HG02981 (cell line): ENCODE data around the gene R3HDM2.

Source experiments
- ATAC-seq: cut with Tn5 transposase; IDR thresholded peaks from one replicate; pipeline ENCODE4 v1.9.1; 2021; ENCODE audit warnings: mild to moderate bottlenecking, moderate library complexity; ENCODE audit not compliant: unreplicated experiment

The R3HDM2 gene

DNA sequence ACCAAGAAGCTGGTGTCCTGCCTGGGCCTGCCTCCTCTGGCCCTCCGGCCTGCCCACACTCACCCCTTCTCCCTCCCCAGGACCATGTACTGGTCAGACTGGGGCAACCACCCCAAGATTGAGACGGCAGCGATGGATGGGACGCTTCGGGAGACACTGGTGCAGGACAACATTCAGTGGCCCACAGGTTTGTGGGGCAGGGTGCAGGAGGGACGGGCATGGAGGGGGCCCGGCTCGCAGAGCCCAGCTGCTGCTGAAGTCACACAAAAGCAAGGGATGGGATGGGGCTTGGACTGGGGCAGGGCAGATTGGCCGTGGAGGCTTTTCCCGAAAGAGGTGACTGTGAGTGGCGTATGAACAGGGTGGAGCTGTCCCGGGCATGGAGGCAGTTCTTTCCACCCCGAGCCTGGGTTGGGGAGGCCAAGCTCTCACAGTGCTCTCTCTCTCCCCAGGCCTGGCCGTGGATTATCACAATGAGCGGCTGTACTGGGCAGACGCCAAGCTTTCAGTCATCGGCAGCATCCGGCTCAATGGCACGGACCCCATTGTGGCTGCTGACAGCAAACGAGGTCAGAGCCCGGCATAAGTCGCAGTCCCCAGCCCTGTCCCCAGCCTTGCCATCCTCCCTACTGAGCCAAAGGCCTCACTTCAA lies 222.1 kb downstream of the R3HDM2 start:
- ATAC-seq = no peak

DNA sequence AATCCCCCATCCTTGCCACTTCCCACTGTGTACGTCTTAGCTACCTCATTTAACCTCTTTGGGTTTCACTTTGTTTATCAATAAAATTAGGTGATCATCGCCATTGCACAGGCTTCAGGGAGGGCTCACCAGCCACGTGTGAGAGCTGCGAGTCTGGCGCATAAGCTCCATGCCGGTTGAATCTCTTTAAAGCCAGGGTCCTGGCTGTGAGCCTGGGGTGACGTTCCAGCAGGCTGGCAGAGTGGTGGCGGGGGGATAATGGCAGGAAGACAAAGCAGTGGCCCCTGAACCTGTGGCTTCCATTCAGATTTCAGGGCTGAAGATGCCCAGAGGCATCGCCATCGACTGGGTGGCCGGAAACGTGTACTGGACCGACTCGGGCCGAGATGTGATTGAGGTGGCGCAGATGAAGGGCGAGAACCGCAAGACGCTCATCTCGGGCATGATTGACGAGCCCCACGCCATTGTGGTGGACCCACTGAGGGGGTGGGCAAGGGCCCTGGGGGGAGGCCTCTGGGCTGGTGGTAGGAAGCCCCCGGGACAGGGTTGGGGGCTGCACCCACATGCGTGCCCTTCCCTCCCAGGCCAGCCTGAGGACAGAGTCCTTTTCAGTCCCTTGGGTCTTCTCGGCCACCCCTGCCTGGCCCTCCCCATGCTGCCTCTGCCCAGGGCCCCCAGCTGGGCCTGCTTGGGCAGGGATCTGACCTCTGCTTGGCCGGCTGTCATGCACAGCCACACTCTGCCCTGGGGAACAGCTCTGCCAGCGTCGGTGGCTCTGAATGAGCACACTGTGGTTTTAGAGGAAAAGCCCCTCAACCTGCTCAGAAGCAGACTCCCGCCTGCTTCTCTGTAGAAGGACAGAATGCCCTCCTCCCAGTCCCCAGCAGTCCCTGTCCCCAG lies 222.9 kb downstream of the R3HDM2 start:
- ATAC-seq = no peak

DNA sequence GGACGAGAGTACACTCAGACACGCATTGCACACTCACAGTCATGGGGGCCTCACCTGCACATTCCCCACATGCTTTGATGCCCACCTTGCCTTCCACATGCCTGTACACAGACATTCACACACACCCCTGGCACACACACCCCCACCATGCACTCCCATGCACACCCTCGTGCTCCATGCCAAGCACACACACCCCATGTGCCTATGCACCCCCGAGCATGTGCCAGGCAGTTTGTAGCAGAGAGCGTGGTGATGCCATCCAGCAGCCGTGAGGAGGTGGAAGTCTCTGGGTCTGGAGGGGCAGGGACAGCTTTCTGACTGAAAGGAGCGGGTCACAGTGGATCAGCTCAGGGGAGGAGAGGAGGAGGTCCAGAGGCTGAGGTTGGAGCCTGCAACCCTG lies 224.9 kb downstream of the R3HDM2 start:
- no peak for ATAC-seq

DNA sequence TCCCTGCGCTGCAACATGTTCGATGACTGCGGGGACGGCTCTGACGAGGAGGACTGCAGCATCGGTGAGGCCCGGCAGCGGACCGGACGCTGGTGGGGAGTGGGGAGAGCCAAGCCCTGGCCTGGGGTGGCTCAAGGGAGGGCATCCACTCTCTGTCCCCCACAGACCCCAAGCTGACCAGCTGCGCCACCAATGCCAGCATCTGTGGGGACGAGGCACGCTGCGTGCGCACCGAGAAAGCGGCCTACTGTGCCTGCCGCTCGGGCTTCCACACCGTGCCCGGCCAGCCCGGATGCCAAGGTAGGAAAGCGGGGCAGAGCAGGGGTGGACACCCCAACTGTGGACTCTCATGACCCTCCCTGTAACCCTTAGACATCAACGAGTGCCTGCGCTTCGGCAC lies 225.7 kb downstream of the R3HDM2 start:
- no peak for ATAC-seq

DNA sequence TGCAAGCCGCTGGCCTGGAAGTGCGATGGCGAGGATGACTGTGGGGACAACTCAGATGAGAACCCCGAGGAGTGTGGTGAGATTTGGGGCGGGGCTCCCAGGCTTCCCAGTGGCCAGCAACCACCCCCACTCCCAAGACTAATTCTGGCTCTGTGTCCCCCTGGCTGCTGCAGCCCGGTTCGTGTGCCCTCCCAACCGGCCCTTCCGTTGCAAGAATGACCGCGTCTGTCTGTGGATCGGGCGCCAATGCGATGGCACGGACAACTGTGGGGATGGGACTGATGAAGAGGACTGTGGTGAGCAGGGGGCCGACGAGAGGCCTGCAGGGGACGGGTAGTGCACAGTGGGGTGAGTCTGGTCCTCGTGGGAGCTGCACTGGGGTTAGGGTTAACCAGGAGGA lies 226.4 kb downstream of the R3HDM2 start:
- ATAC-seq = no peak

DNA sequence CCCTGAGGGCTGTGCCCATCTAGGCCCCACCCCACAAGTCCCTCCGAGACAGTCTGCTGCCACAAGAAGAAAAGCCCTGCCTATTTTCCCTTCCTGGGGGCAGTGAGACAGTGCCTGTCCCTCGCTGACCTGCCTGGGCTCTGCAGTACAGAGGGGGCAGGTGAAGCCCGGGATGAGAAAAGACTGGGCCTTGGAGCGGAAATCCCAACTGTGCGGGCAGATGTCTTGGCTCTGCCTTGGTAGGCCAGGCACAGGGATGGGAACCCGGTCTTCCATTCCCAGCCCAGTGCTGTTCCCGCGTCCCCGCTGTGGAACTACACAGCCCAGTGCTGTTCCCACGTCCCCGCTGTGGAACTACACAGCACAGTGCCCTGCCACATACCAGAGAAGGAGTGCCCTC lies 227.1 kb downstream of the R3HDM2 start:
- no peak for ATAC-seq
